Erythroblast (primary cell): ENCODE data around the gene SOX14.

Experiments
- GATA1 ChIP-seq: IDR thresholded peaks from 2 replicates; pipeline ENCODE4 v1.6.1; 2011; ENCODE audit warnings: low read depth, mild to moderate bottlenecking, control low read depth, low read length, moderate library complexity
- POLR2A ChIP-seq: IDR thresholded peaks from 2 replicates; pipeline ENCODE4 v1.6.1; 2011; ENCODE audit warnings: mild to moderate bottlenecking, low read length

- no peak for TF ChIP-seq POLR2A
- no peak for TF ChIP-seq GATA1
Observed at GRCh38 chr3:137792626-137793271, 28.6 kb downstream of the SOX14 start.
